GM12892 (cell line): ENCODE data around the gene NFKB1.
"Not testable (repeated sequence)": the region's sequence is repeated elsewhere in the genome, so short reads cannot be mapped to it uniquely, and the experiment has no call there.

ENCODE experiments used
- DNase-seq: peaks from one replicate; pipeline ENCODE4 v3.0.0; 2011; ENCODE audit not compliant: insufficient read length
- FAIRE-seq: peaks from 2 replicates; lab custom pipeline; 2011; peaks lifted over from hg19 to GRCh38; lab: Jason Lieb, UNC
- POLR2A ChIP-seq: IDR thresholded peaks from 2 replicates; pipeline ENCODE4 v1.6.1; 2011; ENCODE audit warnings: low read depth, low read length, control low read depth
- POLR2AphosphoS5 ChIP-seq: IDR thresholded peaks from 2 replicates; pipeline ENCODE4 v1.6.1; 2011; ENCODE audit warnings: low read depth, low read length, control low read depth
- TAF1 ChIP-seq: IDR thresholded peaks from 2 replicates; pipeline ENCODE4 v1.6.1; 2011; ENCODE audit warnings: low read depth, mild to moderate bottlenecking, control low read depth, low read length, borderline replicate concordance

The NFKB1 gene

GRCh38 chr4:102474736-102475504 is 26.2 kb upstream of the NFKB1 start:
- no peak for TF ChIP-seq TAF1
- no peak for TF ChIP-seq POLR2AphosphoS5
- TF ChIP-seq POLR2A, result no peak
- FAIRE-seq (no peak), DNase-seq (no peak)

- TF ChIP-seq POLR2A (no peak), POLR2AphosphoS5 (no peak), TAF1 (no peak)
- no peak for DNase-seq
- FAIRE-seq, result no peak
Observed at GRCh38 chr4:102477657-102478056, 23.5 kb upstream of the NFKB1 start.

GRCh38 chr4:102478186-102478585 is 23.0 kb upstream of the NFKB1 start:
- TF ChIP-seq TAF1, result no peak
- no peak for TF ChIP-seq POLR2AphosphoS5
- TF ChIP-seq POLR2A, result no peak
- FAIRE-seq (no peak), DNase-seq (no peak)

- FAIRE-seq, DNase-seq: not testable (repeated sequence)
Observed at GRCh38 chr4:102479832-102480231, 21.3 kb upstream of the NFKB1 start.

- TF ChIP-seq TAF1 (no peak), POLR2A (no peak), POLR2AphosphoS5 (no peak)
- DNase-seq (no peak), FAIRE-seq (no peak)
Observed at GRCh38 chr4:102483120-102483519, 18.0 kb upstream of the NFKB1 start.

- not testable (repeated sequence) for FAIRE-seq, DNase-seq
Observed at GRCh38 chr4:102483990-102484692, 17.0 kb upstream of the NFKB1 start.

- no peak for TF ChIP-seq POLR2A
- TF ChIP-seq POLR2AphosphoS5, result no peak
- TF ChIP-seq TAF1, result no peak
- DNase-seq, result no peak
- FAIRE-seq, result no peak
Observed at GRCh38 chr4:102492531-102493241, 8.5 kb upstream of the NFKB1 start.

GRCh38 chr4:102493257-102493656 is 7.9 kb upstream of the NFKB1 start:
- FAIRE-seq (peak; percentile 82), DNase-seq (no peak)
- no peak for TF ChIP-seq POLR2A
- no peak for TF ChIP-seq TAF1
- no peak for TF ChIP-seq POLR2AphosphoS5

- TF ChIP-seq TAF1 (no peak), POLR2A (no peak), POLR2AphosphoS5 (no peak)
- FAIRE-seq, result no peak
- DNase-seq, result no peak
Observed at GRCh38 chr4:102493794-102494193, 7.4 kb upstream of the NFKB1 start.

- TF ChIP-seq POLR2A (no peak), POLR2AphosphoS5 (no peak), TAF1 (no peak)
- no peak for DNase-seq
- no peak for FAIRE-seq
Observed at GRCh38 chr4:102494603-102495002, 6.6 kb upstream of the NFKB1 start.

- FAIRE-seq (no peak), DNase-seq (no peak)
- TF ChIP-seq TAF1 (no peak), POLR2AphosphoS5 (no peak), POLR2A (no peak)
Observed at GRCh38 chr4:102497986-102498385, 3.2 kb upstream of the NFKB1 start.

GRCh38 chr4:102500352-102500695 is 835 bp upstream of the NFKB1 start:
- no peak for TF ChIP-seq POLR2A
- no peak for TF ChIP-seq POLR2AphosphoS5
- TF ChIP-seq TAF1, result no peak
- no peak for DNase-seq
- FAIRE-seq, result peak; percentile 24

GRCh38 chr4:102501447-102501696 is 213 bp downstream of the NFKB1 start:
- TF ChIP-seq POLR2AphosphoS5 (no peak), TAF1 (no peak), POLR2A (no peak; the same call in 1 of the 2 replicates)
- FAIRE-seq (no peak), DNase-seq (no peak)
